Type B pancreatic cell (in vitro differentiated cells): Measurements from ENCODE around the gene SOBP. TPM values are rescaled to one million over a fixed set of nuclear protein-coding genes. Genes with fewer than 3 reads are reported as not detected.

ENCODE experiments used
- DNase-seq: peaks from one replicate; pipeline ENCODE4 v3.0.0; 2021; ENCODE audit warnings: mixed read lengths; ENCODE audit not compliant: unreplicated experiment; ENCODE audit errors: extremely low spot score
- H3K27ac Mint-ChIP-seq: 2 replicates; pipeline ENCODE4 v1.8.0; 2021; ENCODE audit warnings: mild to moderate bottlenecking, mixed read lengths
- H3K27me3 Mint-ChIP-seq: 2 replicates; pipeline ENCODE4 v1.8.0; 2021; ENCODE audit warnings: mixed read lengths
- H3K36me3 Mint-ChIP-seq: 2 replicates; pipeline ENCODE4 v1.8.0; 2021; ENCODE audit warnings: mixed read lengths
- H3K4me1 Mint-ChIP-seq: one replicate; pipeline ENCODE4 v1.8.0; 2021; ENCODE audit warnings: mixed read lengths; ENCODE audit not compliant: unreplicated experiment
- H3K4me3 Mint-ChIP-seq: 2 replicates; pipeline ENCODE4 v1.8.0; 2021; ENCODE audit warnings: mild to moderate bottlenecking, mixed read lengths
- H3K9me3 Mint-ChIP-seq: 2 replicates; pipeline ENCODE4 v1.8.0; 2021; ENCODE audit warnings: mixed read lengths
- total RNA-seq: library from RNA; stranded (reverse); gene quantifications from 2 replicates; pipeline ENCODE4 v1.2.1, GENCODE V29; 2021; ENCODE audit warnings: low replicate concordance
- TF ChIP-seq, protein P1 (sequence below): fragments of 200-600 bp; sonication (generic); conservative IDR thresholded peaks from 2 replicates; pipeline ENCODE4 v1.5.0; 2021; ENCODE audit warnings: antibody characterized with exemption, mild to moderate bottlenecking

Gene SOBP
- total RNA-seq, 1 donor from 2014 or later = 19.4 TPM

- Mint-ChIP-seq H3K27ac (no peak overlapping the region), H3K27me3 (peaks cover 12% of the 10 kb centered on the region), H3K4me3 (no peak overlapping the region), H3K9me3 (no peaks in the 10 kb centered on the region), H3K36me3 (peaks cover 7% of the 10 kb centered on the region), H3K4me1 (peaks cover 24% of the 10 kb centered on the region)
- TF ChIP-seq, protein P1, sequence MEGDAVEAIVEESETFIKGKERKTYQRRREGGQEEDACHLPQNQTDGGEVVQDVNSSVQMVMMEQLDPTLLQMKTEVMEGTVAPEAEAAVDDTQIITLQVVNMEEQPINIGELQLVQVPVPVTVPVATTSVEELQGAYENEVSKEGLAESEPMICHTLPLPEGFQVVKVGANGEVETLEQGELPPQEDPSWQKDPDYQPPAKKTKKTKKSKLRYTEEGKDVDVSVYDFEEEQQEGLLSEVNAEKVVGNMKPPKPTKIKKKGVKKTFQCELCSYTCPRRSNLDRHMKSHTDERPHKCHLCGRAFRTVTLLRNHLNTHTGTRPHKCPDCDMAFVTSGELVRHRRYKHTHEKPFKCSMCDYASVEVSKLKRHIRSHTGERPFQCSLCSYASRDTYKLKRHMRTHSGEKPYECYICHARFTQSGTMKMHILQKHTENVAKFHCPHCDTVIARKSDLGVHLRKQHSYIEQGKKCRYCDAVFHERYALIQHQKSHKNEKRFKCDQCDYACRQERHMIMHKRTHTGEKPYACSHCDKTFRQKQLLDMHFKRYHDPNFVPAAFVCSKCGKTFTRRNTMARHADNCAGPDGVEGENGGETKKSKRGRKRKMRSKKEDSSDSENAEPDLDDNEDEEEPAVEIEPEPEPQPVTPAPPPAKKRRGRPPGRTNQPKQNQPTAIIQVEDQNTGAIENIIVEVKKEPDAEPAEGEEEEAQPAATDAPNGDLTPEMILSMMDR = no peak
- no peak for DNase-seq
Measured at GRCh38 chr6:107543088-107543487, 53.2 kb downstream of the SOBP start.

- peaks cover 23% of the 10 kb centered on the region for H3K4me1 Mint-ChIP-seq
- H3K27ac Mint-ChIP-seq = no peak overlapping the region
- DNase-seq = no peak
- no peak overlapping the region for H3K4me3 Mint-ChIP-seq
- H3K36me3 Mint-ChIP-seq = peaks cover 7% of the 10 kb centered on the region
- peaks cover 12% of the 10 kb centered on the region for H3K27me3 Mint-ChIP-seq
- TF ChIP-seq, protein P1 = no peak
- no peaks in the 10 kb centered on the region for H3K9me3 Mint-ChIP-seq
Measured at GRCh38 chr6:107543567-107543966, 53.6 kb downstream of the SOBP start.

DNA sequence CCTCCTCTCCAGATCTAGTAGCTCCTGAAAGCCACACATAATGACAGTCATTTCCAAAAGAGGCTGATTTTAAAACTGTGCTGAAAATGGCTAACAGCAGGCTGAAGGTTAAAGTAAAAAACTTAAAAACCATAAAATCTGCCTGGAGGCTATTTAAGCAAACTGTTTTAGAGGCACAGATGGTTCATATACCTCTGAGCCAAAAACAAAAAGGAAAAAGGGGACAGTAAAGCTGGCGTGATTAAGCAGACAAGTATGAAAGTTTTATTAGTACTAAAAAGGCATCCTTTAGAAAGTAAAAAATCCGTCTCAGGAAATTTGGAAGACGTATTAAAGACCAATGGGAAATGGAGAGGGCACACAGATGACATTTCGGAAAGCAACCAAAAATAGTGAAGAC is 55.8 kb downstream of the SOBP start:
- no peak overlapping the region for H3K27ac Mint-ChIP-seq

GRCh38 chr6:107546691-107547450 is 57.0 kb downstream of the SOBP start:
- Mint-ChIP-seq H3K27ac (no peak overlapping the region), H3K36me3 (peaks cover 6% of the 10 kb centered on the region), H3K4me3 (no peak overlapping the region), H3K4me1 (peaks cover 14% of the 10 kb centered on the region), H3K9me3 (no peaks in the 10 kb centered on the region), H3K27me3 (peaks cover 12% of the 10 kb centered on the region)
- DNase-seq = no peak
- TF ChIP-seq, protein P1 = no peak

More for the DNA sequence above, 55.8 kb downstream of the SOBP start:
- H3K9me3 Mint-ChIP-seq = no peaks in the 10 kb centered on the region
- TF ChIP-seq, protein P1 = no peak
- peaks cover 7% of the 10 kb centered on the region for H3K36me3 Mint-ChIP-seq
- no peak for DNase-seq
- no peak overlapping the region for H3K4me3 Mint-ChIP-seq
- peaks cover 12% of the 10 kb centered on the region for H3K4me1 Mint-ChIP-seq
- peaks cover 12% of the 10 kb centered on the region for H3K27me3 Mint-ChIP-seq

DNA sequence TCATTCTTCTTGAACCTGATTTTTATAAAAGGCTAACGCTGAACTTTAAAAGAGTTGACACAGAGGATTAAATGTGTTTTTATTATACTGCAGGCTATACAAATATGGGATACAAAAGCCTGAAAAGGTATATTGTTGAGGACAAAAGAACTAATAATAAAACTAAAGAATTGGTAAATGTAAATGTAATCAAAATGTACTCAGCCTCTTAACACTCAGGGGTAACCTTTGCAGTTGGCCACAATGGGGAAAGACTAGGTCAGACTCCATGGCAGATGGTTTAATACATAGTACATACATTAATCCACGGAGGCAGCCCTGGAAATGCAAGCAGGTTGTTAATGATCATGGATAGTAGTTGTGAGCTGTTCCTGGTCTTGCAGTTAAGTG is 57.5 kb downstream of the SOBP start:
- Mint-ChIP-seq H3K27ac (no peak overlapping the region), H3K4me3 (no peak overlapping the region), H3K4me1 (peaks cover 10% of the 10 kb centered on the region), H3K27me3 (peaks cover 7% of the 10 kb centered on the region), H3K36me3 (peaks cover under 1% of the 10 kb centered on the region), H3K9me3 (no peaks in the 10 kb centered on the region)
- DNase-seq = no peak
- TF ChIP-seq, protein P1 = no peak
